OCI-M1 (cell line): ENCODE data around the gene IRF9.

Experiments
- DNase-seq: peaks from one replicate; lab custom pipeline; 2025; lab: John Stamatoyannopoulos, UW

Gene IRF9

GRCh38 chr14:24131549-24131966 is 29.5 kb upstream of the IRF9 start:
- no peak for DNase-seq

- no peak for DNase-seq
These were observed 28.9 kb upstream of the IRF9 start for GRCh38 chr14:24132061-24132685.

- no peak for DNase-seq
These were observed 28.1 kb upstream of the IRF9 start for GRCh38 chr14:24132976-24133375.

GRCh38 chr14:24133735-24134134 is 27.3 kb upstream of the IRF9 start:
- no peak for DNase-seq

GRCh38 chr14:24135584-24135833 is 25.6 kb upstream of the IRF9 start:
- no peak for DNase-seq

GRCh38 chr14:24135834-24136683 is 25.0 kb upstream of the IRF9 start, which contains the start of gene PSME1:
Gene PSME1, plus strand, starts transcription at chr14:24136194. Its CDS starts 69 bp downstream, at chr14:24136263.
- peak; percentile 93 for DNase-seq

- no peak for DNase-seq
These were observed 24.2 kb upstream of the IRF9 start for GRCh38 chr14:24136684-24137528.

GRCh38 chr14:24137529-24138395 is 23.3 kb upstream of the IRF9 start:
- no peak for DNase-seq

GRCh38 chr14:24138396-24139271 is 22.4 kb upstream of the IRF9 start:
- no peak for DNase-seq

GRCh38 chr14:24139272-24139934 is 21.7 kb upstream of the IRF9 start:
- no peak for DNase-seq

GRCh38 chr14:24141097-24141880 is 19.8 kb upstream of the IRF9 start, which contains the start of gene EMC9:
Gene EMC9, minus strand, starts transcription at chr14:24141591. Its CDS starts 287 bp downstream, at chr14:24141304.
- peak; percentile 99 for DNase-seq

GRCh38 chr14:24143511-24143910 is 17.6 kb upstream of the IRF9 start:
- DNase-seq, result no peak

- no peak for DNase-seq
These were observed 16.6 kb upstream of the IRF9 start for GRCh38 chr14:24144451-24144850.

GRCh38 chr14:24145219-24145618 is 15.8 kb upstream of the IRF9 start:
- DNase-seq, result no peak

GRCh38 chr14:24145690-24146452 is 15.2 kb upstream of the IRF9 start:
- DNase-seq, result peak; percentile 59

- DNase-seq, result peak; percentile 97
These were observed 14.6 kb upstream of the IRF9 start, which contains the start of gene PSME2 for GRCh38 chr14:24146453-24146977. Gene PSME2, minus strand, starts transcription at chr14:24146610. Its CDS starts 29 bp downstream, at chr14:24146581.

GRCh38 chr14:24146978-24147760 is 13.9 kb upstream of the IRF9 start, which contains the start of gene RNF31:
Gene RNF31, plus strand, starts transcription at chr14:24147498. Its CDS starts 201 bp downstream, at chr14:24147699.
- DNase-seq, result peak; percentile 98
